Endodermal cell (in vitro differentiated cells): ENCODE results near the gene MRPL14. TPM values are rescaled to one million over a fixed set of nuclear protein-coding genes. Genes with fewer than 3 reads are reported as not detected.

Experiments
- DNase-seq: peaks from one replicate; pipeline ENCODE4 v3.0.0-alpha.2; 2017
- H3K27ac ChIP-seq: 2 replicates; pipeline ENCODE4 v1.5.1; 2013; ENCODE audit warnings: mild to moderate bottlenecking, low read depth, low read length, moderate library complexity
- H3K27me3 ChIP-seq: 2 replicates; pipeline ENCODE4 v1.6.1; 2013; ENCODE audit warnings: mild to moderate bottlenecking, low read length, moderate library complexity; ENCODE audit not compliant: insufficient read depth, control insufficient read depth, poor library complexity, severe bottlenecking
- H3K36me3 ChIP-seq: 2 replicates; pipeline ENCODE4 v1.7.0; 2013; ENCODE audit warnings: mild to moderate bottlenecking, low read length, moderate library complexity; ENCODE audit not compliant: control insufficient read depth, insufficient read depth
- H3K4me1 ChIP-seq: one replicate; pipeline ENCODE4 v1.7.0; 2013; ENCODE audit warnings: low read length; ENCODE audit not compliant: control insufficient read depth, insufficient read depth
- H3K4me3 ChIP-seq: 2 replicates; pipeline ENCODE4 v1.5.1; 2013; ENCODE audit warnings: mild to moderate bottlenecking, low read length, moderate library complexity
- H3K9ac ChIP-seq: 2 replicates; pipeline ENCODE4 v1.6.1; 2013; ENCODE audit warnings: mild to moderate bottlenecking, low read length, moderate library complexity; ENCODE audit not compliant: poor library complexity, severe bottlenecking; ENCODE audit errors: extremely low read depth
- H3K9me3 ChIP-seq: 2 replicates; pipeline ENCODE4 v1.6.1; 2013; ENCODE audit warnings: mild to moderate bottlenecking, low read length, moderate library complexity; ENCODE audit not compliant: control insufficient read depth
- H3K27ac Mint-ChIP-seq: 2 replicates; pipeline ENCODE4 v1.8.0; 2020; ENCODE audit warnings: mixed read lengths
- H3K27me3 Mint-ChIP-seq: 2 replicates; pipeline ENCODE4 v1.8.0; 2021; ENCODE audit warnings: mild to moderate bottlenecking, mixed read lengths; ENCODE audit not compliant: insufficient read depth
- H3K36me3 Mint-ChIP-seq: 2 replicates; pipeline ENCODE4 v1.8.0; 2020; ENCODE audit warnings: low read depth, mixed read lengths
- H3K4me1 Mint-ChIP-seq: 2 replicates; pipeline ENCODE4 v1.8.0; 2020; ENCODE audit warnings: mixed read lengths
- H3K4me3 Mint-ChIP-seq: 2 replicates; pipeline ENCODE4 v1.8.0; 2020; ENCODE audit warnings: mild to moderate bottlenecking, moderate library complexity, mixed read lengths
- H3K9me3 Mint-ChIP-seq: 2 replicates; pipeline ENCODE4 v1.8.0; 2020; ENCODE audit warnings: mild to moderate bottlenecking, mixed read lengths
- CTCF ChIP-seq: fragments of 200-600 bp; sonication (generic); conservative IDR thresholded peaks from 2 replicates; pipeline ENCODE4 v1.5.0; 2021; ENCODE audit warnings: antibody characterized with exemption, mild to moderate bottlenecking
- WGBS, 2 experiments: methylation state at CpG; one replicate each; pipeline versions ENCODE4 v1.1.5 to v1.1.7; 2013; ENCODE audit warnings: missing lambda C conversion rate in 2 of 2, mixed read lengths in 1 of 2; ENCODE audit not compliant: insufficient coverage in 1 of 2, insufficient read length in 1 of 2; 5-methylcytosine and 5-hydroxymethylcytosine counted together
- total RNA-seq, 2 donors: library from RNA; stranded (reverse); fragmentation: NEBNext Ultra II Directional in 1 of 2; extraction: Animal tissue kit (Norgen Biotek cat#: 25700) in 1 of 2; gene quantifications; 2 replicates in 1 of 2; 3 replicates in 1 of 2; pipeline ENCODE4 v1.2.1, GENCODE V29; 2021

MRPL14 gene
- total RNA-seq, 2 donors from 2014 or later = 66.5 to 69.6 TPM

- Histone ChIP-seq H3K4me3 (no peak overlapping the region), H3K27ac (no peak overlapping the region), H3K36me3 (peaks cover 12% of the 10 kb centered on the region), H3K27me3 (no peaks in the 10 kb centered on the region), H3K4me1 (no peaks in the 10 kb centered on the region), H3K9ac (no peak overlapping the region), H3K9me3 (no peaks in the 10 kb centered on the region)
- TF ChIP-seq CTCF = no peak
- Mint-ChIP-seq H3K9me3 (no peaks in the 10 kb centered on the region), H3K27me3 (no peaks in the 10 kb centered on the region), H3K4me3 (no peak overlapping the region), H3K27ac (no peak overlapping the region), H3K4me1 (no peaks in the 10 kb centered on the region), H3K36me3 (peaks cover 19% of the 10 kb centered on the region)
- no peak for DNase-seq
- WGBS, 2 experiments = 95 to 96% methylated on average over 4 to 5 of the region's 5 CpGs
These were observed 36.8 kb downstream of the MRPL14 start for GRCh38 chr6:44090465-44090864.

- Histone ChIP-seq H3K27me3 (no peaks in the 10 kb centered on the region), H3K36me3 (peaks cover 12% of the 10 kb centered on the region), H3K27ac (no peak overlapping the region), H3K4me1 (no peaks in the 10 kb centered on the region), H3K9me3 (no peaks in the 10 kb centered on the region), H3K4me3 (no peak overlapping the region), H3K9ac (no peak overlapping the region)
- Mint-ChIP-seq H3K9me3 (no peaks in the 10 kb centered on the region), H3K36me3 (peaks cover 15% of the 10 kb centered on the region), H3K27ac (no peak overlapping the region), H3K27me3 (no peaks in the 10 kb centered on the region), H3K4me1 (no peaks in the 10 kb centered on the region), H3K4me3 (no peak overlapping the region)
- no peak for DNase-seq
- no peak for TF ChIP-seq CTCF
- WGBS, 2 experiments = 94% methylated on average over 10 to 11 of the region's 11 CpGs
These were observed 38.2 kb downstream of the MRPL14 start for GRCh38 chr6:44088827-44089590.

GRCh38 chr6:44087623-44088022 is 39.6 kb downstream of the MRPL14 start:
- no peak overlapping the region for H3K4me3 ChIP-seq
- Mint-ChIP-seq H3K27ac (no peak overlapping the region), H3K4me1 (no peaks in the 10 kb centered on the region), H3K27me3 (no peaks in the 10 kb centered on the region), H3K9me3 (no peaks in the 10 kb centered on the region), H3K4me3 (no peak overlapping the region), H3K36me3 (peaks cover 15% of the 10 kb centered on the region)
- no peaks in the 10 kb centered on the region for H3K9me3 ChIP-seq
- H3K4me1 ChIP-seq = no peaks in the 10 kb centered on the region
- TF ChIP-seq CTCF = no peak
- H3K9ac ChIP-seq = no peak overlapping the region
- 96 to 100% methylated on average over 1 to 2 of the region's 2 CpGs for WGBS, 2 experiments
- no peaks in the 10 kb centered on the region for H3K27me3 ChIP-seq
- no peak overlapping the region for H3K27ac ChIP-seq
- DNase-seq = no peak
- peaks cover 12% of the 10 kb centered on the region for H3K36me3 ChIP-seq
